OCI-LY3 (cell line): ENCODE data around the gene PCYT2.
A peak's percentile ranks its signal among the peaks of the same experiment; 100 is the strongest.

ENCODE experiments used
- H2AFZ ChIP-seq: fragments of 200-600, 300-600 bp; shearing (Covaris generic); 2 replicates; pipeline ENCODE4 v1.6.0; 2014; ENCODE audit warnings: antibody characterized with exemption, low read depth, low read length
- H3K27ac ChIP-seq: fragments of 200-600, 300-600 bp; sonication (generic); 2 replicates; pipeline ENCODE4 v1.5.1; 2014; ENCODE audit warnings: mild to moderate bottlenecking, low read length, moderate library complexity, mixed read lengths
- H3K27me3 ChIP-seq: fragments of 200-600, 300-600 bp; sonication (generic); 2 replicates; pipeline ENCODE4 v1.6.1; 2014; ENCODE audit warnings: low read depth, low read length, mixed read lengths
- H3K36me3 ChIP-seq: fragments of 200-600, 300-600 bp; sonication (generic); replicated peaks from 2 replicates; pipeline ENCODE3; 2014; ENCODE audit warnings: low read depth, low read length, mixed read lengths
- H3K4me1 ChIP-seq: fragments of 300-600, 200-600 bp; sonication (generic); 2 replicates; pipeline ENCODE4 v1.6.1; 2014; ENCODE audit warnings: low read length, mixed read lengths
- H3K4me2 ChIP-seq: fragments of 200-600, 300-600 bp; sonication (generic); 2 replicates; pipeline ENCODE4 v1.6.1; 2014; ENCODE audit warnings: low read length, mixed read lengths
- H3K4me3 ChIP-seq: fragments of 300-600, 200-600 bp; sonication (generic); 2 replicates; pipeline ENCODE4 v1.5.1; 2014; ENCODE audit warnings: antibody characterized with exemption, mild to moderate bottlenecking, low read length, moderate library complexity
- H3K79me2 ChIP-seq: fragments of 300-600, 200-600 bp; shearing (Covaris generic); 2 replicates; pipeline ENCODE4 v1.6.1; 2014; ENCODE audit warnings: mild to moderate bottlenecking, low read length, mixed read lengths
- H3K9ac ChIP-seq: fragments of 300-600, 200-600 bp; shearing (Covaris generic); 2 replicates; pipeline ENCODE4 v1.6.0; 2014; ENCODE audit warnings: mild to moderate bottlenecking, low read length, moderate library complexity
- H3K9me3 ChIP-seq: fragments of 200-600, 300-600 bp; shearing (Covaris generic); 2 replicates; pipeline ENCODE4 v1.6.1; 2014; ENCODE audit warnings: low read length, mixed read lengths; ENCODE audit not compliant: insufficient read depth
- H4K20me1 ChIP-seq: fragments of 200-600, 300-600 bp; sonication (generic); 2 replicates; pipeline ENCODE4 v1.6.1; 2016; ENCODE audit warnings: low read length, mixed read lengths; ENCODE audit not compliant: insufficient read depth
- CTCF ChIP-seq: fragments of 200-600, 300-600 bp; sonication (generic); IDR thresholded peaks from 2 replicates; pipeline ENCODE4 v1.5.1; 2014; ENCODE audit warnings: antibody characterized with exemption, low read length, low read depth
- EZH2phosphoT487 ChIP-seq: fragments of 200-600 bp; shearing (Covaris generic); IDR thresholded peaks from 2 replicates; pipeline ENCODE4 v1.6.1; 2018; ENCODE audit warnings: antibody characterized with exemption, mixed run types, low read depth

Gene PCYT2

DNA sequence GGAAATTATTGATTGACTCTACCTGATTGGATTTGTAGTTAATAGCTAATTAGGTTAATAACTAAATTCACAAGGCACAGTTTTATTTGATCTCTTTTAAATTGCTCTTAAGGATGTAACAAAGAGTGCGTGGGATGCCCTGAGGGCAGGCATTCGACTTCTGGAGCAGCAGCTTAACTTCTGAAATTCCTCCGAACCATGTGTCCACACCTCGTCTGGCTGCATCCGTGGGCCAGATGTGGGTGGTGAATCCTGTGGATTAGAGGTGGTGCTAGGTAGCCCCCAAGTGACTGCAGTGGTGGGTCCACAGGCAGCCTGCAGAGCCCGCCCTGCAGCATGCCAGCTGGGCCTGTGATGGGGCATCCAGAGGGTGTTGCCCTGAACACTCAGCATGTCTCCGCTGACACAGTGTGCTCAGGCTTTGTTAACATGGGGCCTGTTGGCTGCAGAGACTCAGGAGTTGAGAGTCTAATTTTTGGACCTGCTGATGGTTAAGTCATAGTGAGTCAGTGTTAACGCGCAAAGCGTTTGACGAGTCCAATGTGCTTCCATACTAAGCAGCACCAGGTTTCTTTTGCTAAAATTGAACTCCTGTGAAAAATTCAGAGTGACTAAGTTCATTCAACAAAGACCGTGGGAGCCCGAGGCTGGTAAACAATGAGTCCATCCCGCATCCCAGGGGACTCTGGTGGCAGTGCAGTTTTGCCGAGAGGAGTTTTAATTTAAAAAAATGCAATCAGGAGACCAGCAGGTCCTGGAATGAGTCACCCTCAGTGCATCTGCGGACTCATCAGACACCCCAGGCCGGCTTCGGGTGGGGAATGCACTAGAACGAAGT is 13.0 kb downstream of the PCYT2 start:
- H3K4me3 ChIP-seq: no peak overlapping the region
- no peaks in the 10 kb centered on the region for H4K20me1 ChIP-seq
- H3K27ac ChIP-seq: no peak overlapping the region
- no peak overlapping the region for H3K9ac ChIP-seq
- TF ChIP-seq CTCF (no peak), EZH2phosphoT487 (no peak)
- no peaks in the 10 kb centered on the region for H3K9me3 ChIP-seq
- no peak overlapping the region for H3K4me2 ChIP-seq
- H3K4me1 ChIP-seq: no peaks in the 10 kb centered on the region; the same call in 1 of the 2 replicates
- H3K79me2 ChIP-seq: peaks cover 8% of the 10 kb centered on the region
- peaks cover 28% of the 10 kb centered on the region for H3K36me3 ChIP-seq
- no peak overlapping the region for H2AFZ ChIP-seq
- no peaks in the 10 kb centered on the region for H3K27me3 ChIP-seq

DNA sequence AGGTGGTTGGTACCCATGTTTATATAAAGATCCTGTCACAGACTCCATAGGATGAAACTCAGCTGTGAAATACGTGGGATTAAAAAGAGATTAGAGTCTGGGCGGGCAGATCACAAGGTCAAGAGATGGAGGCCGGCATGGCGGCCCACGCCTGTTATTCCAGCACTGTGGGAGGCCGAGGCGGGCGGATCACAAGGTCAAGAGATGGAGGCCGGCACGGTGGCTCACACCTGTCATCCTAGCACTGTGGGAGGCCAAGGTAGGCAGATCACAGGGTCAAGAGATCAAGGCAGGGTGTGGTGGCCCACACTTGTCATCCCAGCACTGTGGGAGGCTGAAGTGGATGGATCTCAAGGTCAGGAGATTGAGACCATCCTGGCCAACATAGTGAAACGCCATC is 15.8 kb downstream of the PCYT2 start:
- Histone ChIP-seq H3K27ac (no peak overlapping the region), H4K20me1 (no peaks in the 10 kb centered on the region), H2AFZ (no peak overlapping the region), H3K27me3 (no peaks in the 10 kb centered on the region), H3K4me3 (no peak overlapping the region), H3K4me1 (peaks cover 4% of the 10 kb centered on the region), H3K79me2 (peaks cover 32% of the 10 kb centered on the region), H3K9ac (no peak overlapping the region), H3K36me3 (peaks cover 31% of the 10 kb centered on the region), H3K9me3 (no peaks in the 10 kb centered on the region), H3K4me2 (no peak overlapping the region)
- TF ChIP-seq EZH2phosphoT487 (no peak), CTCF (no peak)

DNA sequence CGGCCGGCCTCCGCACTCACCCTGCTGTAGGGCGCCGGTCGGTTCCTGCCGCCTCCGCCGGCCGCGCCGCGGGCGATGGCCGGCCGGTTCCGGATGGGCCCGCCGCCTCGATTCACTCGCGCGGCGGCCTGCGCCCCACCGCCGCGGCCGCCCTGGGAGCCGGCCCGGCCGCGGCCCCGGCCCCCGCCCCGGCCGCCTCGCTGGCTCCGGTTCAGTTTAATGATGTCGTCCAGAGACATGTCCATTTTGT is 20.0 kb downstream of the PCYT2 start:
- Histone ChIP-seq H4K20me1 (no peaks in the 10 kb centered on the region), H3K4me3 (peak overlapping the region; percentile 99), H3K79me2 (peaks cover 70% of the 10 kb centered on the region), H3K27me3 (no peaks in the 10 kb centered on the region), H3K9me3 (no peaks in the 10 kb centered on the region), H3K36me3 (peaks cover 47% of the 10 kb centered on the region), H3K9ac (peak overlapping the region; percentile 98), H3K4me1 (peaks cover 11% of the 10 kb centered on the region), H3K4me2 (peak overlapping the region; percentile 94), H3K27ac (peak overlapping the region; percentile 52), H2AFZ (no peak overlapping the region)
- TF ChIP-seq CTCF (no peak), EZH2phosphoT487 (no peak)

DNA sequence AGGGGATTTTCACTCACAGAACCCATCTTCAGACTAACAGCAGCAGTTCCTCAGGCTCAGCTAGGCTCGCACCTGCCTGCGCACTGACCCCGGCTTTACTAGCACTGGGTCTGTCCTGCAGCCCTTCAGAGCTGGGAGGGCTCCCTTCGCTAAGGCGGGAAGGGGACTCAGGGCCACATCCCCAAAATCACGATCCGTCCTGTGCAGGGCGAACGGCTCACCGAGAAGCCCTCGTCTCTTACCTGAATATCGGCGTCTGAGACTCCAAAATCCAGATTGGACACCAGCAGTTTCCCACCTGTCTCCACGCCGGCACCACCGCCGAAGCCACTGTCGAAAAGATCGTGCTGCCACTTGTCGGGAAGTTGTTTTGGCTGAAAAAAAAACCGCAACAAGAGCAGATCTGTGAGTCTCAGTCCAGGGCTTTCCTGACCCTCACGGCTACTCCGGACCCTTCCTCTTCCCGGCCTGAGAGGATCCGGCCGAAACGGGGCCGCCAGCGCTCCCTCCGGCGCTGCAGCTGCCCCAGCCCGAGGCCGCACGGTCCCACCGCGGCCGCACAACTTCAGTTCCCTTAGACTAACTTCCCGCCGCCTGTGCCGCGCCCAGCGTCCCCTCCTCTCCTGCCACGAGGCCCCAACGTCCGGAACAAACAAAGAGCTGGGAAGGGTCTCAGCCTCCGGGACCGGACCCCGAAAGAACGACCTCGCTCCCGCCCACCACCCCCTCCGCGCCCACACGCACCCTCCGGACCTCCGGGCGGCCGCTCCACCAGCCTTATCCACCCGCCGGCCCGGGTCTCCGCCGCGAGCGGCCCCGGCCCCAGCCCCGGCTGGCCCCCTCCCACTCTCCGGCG is 20.5 kb downstream of the PCYT2 start:
- Histone ChIP-seq H3K27me3 (no peaks in the 10 kb centered on the region), H3K79me2 (peaks cover 74% of the 10 kb centered on the region), H4K20me1 (0 out of 2 replicates have a peak, but pooled peaks cover under 1% of the 10 kb centered on the region), H3K4me2 (peak overlapping the region; percentile 94), H3K27ac (peak overlapping the region; percentile 52), H2AFZ (no peak overlapping the region), H3K9me3 (no peaks in the 10 kb centered on the region), H3K9ac (peak overlapping the region; percentile 98), H3K36me3 (peaks cover 51% of the 10 kb centered on the region), H3K4me1 (peaks cover 11% of the 10 kb centered on the region), H3K4me3 (peak overlapping the region; percentile 99)
- TF ChIP-seq CTCF (no peak), EZH2phosphoT487 (no peak)
